GM19452 (cell line): ENCODE measurements around the gene INTS11.

ENCODE experiments used
- ATAC-seq: cut with Tn5 transposase; IDR thresholded peaks from one replicate; pipeline ENCODE4 v1.9.1; 2021; ENCODE audit not compliant: unreplicated experiment

The INTS11 gene

GRCh38 chr1:1303736-1304135 lies 20.7 kb downstream of the INTS11 start:
- no peak for ATAC-seq

- no peak for ATAC-seq
These were observed 21.4 kb downstream of the INTS11 start for GRCh38 chr1:1302951-1303509.

GRCh38 chr1:1302006-1302430 lies 22.4 kb downstream of the INTS11 start:
- ATAC-seq: no peak

GRCh38 chr1:1300352-1300739 lies 24.1 kb downstream of the INTS11 start:
- ATAC-seq: no peak

- ATAC-seq: no peak
These were observed 24.6 kb downstream of the INTS11 start for GRCh38 chr1:1299686-1300351.

- ATAC-seq: no peak
These were observed 25.4 kb downstream of the INTS11 start for GRCh38 chr1:1298861-1299685.

- no peak for ATAC-seq
These were observed 26.5 kb downstream of the INTS11 start for GRCh38 chr1:1297802-1298424.

- ATAC-seq: no peak
These were observed 28.1 kb downstream of the INTS11 start for GRCh38 chr1:1296070-1297061.

GRCh38 chr1:1295154-1295923 lies 29.1 kb downstream of the INTS11 start:
- no peak for ATAC-seq

- ATAC-seq: no peak
These were observed 30.1 kb downstream of the INTS11 start for GRCh38 chr1:1294250-1294890.

GRCh38 chr1:1293263-1294249 lies 30.9 kb downstream of the INTS11 start:
- ATAC-seq: no peak

- ATAC-seq: no peak
These were observed 31.6 kb downstream of the INTS11 start for GRCh38 chr1:1292851-1293250.

- ATAC-seq: no peak
These were observed 32.0 kb downstream of the INTS11 start for GRCh38 chr1:1292442-1292779.

- no peak for ATAC-seq
These were observed 32.7 kb downstream of the INTS11 start for GRCh38 chr1:1291548-1292441.

GRCh38 chr1:1291023-1291528 lies 33.4 kb downstream of the INTS11 start:
- ATAC-seq: no peak

GRCh38 chr1:1290238-1290731 lies 34.2 kb downstream of the INTS11 start:
- ATAC-seq: no peak
